Activated naive CD8-positive, alpha-beta T cell treated with anti-CD3 and anti-CD28 coated beads, Interleukin-2, amount 50 U/mL, for 16 hours (primary cell): ENCODE data around the gene DDAH2.
A peak's percentile ranks its signal among the peaks of the same experiment; 100 is the strongest.

Source experiments
- DNase-seq: peaks from one replicate; pipeline ENCODE4 v3.0.0-alpha.2; 2020; ENCODE audit warnings: low read depth, low spot score

DDAH2 gene

GRCh38 chr6:31690231-31691077, 38.6 kb downstream of the DDAH2 start:
- DNase-seq = no peak

DNA sequence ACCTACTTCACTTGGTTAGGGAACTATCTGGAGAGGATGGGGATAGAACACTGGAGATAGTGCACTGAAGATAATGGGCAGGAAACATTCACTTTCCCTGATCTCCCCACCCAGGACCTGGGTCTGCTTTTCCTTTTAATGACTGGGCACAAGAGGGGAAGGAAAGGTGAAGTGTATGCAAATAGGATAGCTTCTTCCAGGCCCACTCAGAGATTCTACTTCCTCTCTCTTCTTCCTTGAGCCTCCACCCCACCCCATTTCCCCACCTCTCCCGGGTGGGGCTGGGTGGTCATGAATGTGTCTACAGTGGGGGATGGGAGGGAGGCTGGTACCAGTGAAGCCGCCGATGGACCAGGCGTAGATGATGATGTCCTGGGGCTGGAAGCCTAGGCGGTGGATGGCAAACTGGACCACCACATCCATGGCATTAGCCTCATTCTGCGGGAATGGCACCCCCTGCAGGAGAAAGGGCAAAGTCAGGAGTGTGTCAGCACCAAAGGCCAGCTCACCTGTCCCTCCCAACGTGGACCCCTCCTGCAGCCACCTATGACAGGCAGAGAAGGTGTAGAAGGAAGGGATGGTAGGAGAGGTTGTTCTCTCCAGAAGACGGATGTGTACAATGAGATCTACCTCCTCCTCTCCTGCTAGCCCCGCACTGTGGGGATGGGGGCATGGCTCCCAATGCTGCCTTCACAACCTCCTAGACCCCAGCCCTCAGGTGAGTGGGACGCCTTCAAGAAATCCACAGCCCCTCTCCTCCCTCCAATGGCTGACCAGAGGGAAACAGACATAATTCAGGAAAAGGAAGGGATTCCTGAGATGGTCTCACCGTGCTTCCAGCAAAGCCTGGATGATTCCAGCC, 39.6 kb downstream of the DDAH2 start:
- DNase-seq = no peak

- no peak for DNase-seq
These were observed 41.0 kb downstream of the DDAH2 start for GRCh38 chr6:31687860-31688693.

- DNase-seq = no peak
These were observed 41.8 kb downstream of the DDAH2 start for GRCh38 chr6:31687321-31687720.

GRCh38 chr6:31686483-31686882, 42.6 kb downstream of the DDAH2 start:
- DNase-seq = no peak

GRCh38 chr6:31683591-31683990, 45.5 kb downstream of the DDAH2 start:
- no peak for DNase-seq

DNA sequence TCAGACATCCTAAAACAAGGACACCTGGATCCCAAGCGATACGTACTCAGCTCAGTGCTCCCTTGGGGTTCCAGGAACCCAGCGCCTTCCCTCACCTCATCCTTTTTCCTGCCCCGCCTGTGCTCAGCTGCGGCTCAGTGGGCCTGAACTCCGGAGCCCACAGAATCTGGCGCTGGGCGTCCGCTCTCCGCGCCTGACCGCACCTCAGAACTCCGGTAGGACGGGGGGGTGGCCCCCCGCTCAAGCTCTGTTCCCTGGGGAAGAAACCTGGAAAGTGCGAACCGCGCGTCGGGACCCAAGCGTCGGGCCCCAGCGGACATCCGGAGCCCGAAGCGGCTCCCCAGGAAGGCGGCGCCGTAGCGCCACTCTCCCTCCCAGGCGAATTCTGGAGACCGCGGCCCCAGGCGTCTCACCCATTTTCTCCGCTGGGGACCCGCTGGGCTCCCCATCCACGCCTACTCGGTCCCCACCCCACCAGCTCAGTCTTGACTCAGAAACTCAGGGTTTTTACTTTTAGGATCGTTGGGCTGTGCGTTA, 47.9 kb downstream of the DDAH2 start:
- no peak for DNase-seq

GRCh38 chr6:31680226-31681134, 48.6 kb downstream of the DDAH2 start, which contains the start of gene LY6G5C:
TSS of gene LY6G5C (minus strand) at chr6:31681067. CDS start at chr6:31680373, 694 bp downstream.
- DNase-seq = peak; percentile 27

- no peak for DNase-seq
These were observed 51.1 kb downstream of the DDAH2 start for GRCh38 chr6:31677955-31678354.
